Stimulated activated naive B cell treated with anti-CD40 and anti-IgM and Interleukin-4, amounts not matched to agents 10 μg/mL and 1 μg/mL and 100 μg/mL, for 72 hours (primary cell): Measurements from ENCODE around the gene ADH5.
A peak's percentile ranks its signal among the peaks of the same experiment; 100 is the strongest.
"Not testable (repeated sequence)": the region's sequence is repeated elsewhere in the genome, so short reads cannot be mapped to it uniquely, and the experiment has no call there.

Experiments
- ATAC-seq, 2 donors: fragments of 150-1000 bp; cut with Tn5 transposase; replicated peaks; 2 replicates each; pipeline ENCODE4 v1.10.0; 2021; ENCODE audit warnings: moderate library complexity in 1 of 2
- DNase-seq: peaks from one replicate; pipeline ENCODE4 v3.0.0; 2021
- H3K27ac Mint-ChIP-seq: one replicate; pipeline ENCODE4 v1.8.0; 2022; ENCODE audit warnings: mild to moderate bottlenecking, mixed read lengths
- H3K27me3 Mint-ChIP-seq, 2 donors: one replicate each; pipeline ENCODE4 v1.8.0; 2022; ENCODE audit warnings: mixed read lengths in 2 of 2
- H3K36me3 Mint-ChIP-seq, 2 donors: one replicate each; pipeline ENCODE4 v1.8.0; 2022; ENCODE audit warnings: mixed read lengths in 2 of 2, mild to moderate bottlenecking in 1 of 2
- H3K4me1 Mint-ChIP-seq, 2 donors: one replicate each; pipeline ENCODE4 v1.8.0; 2022; ENCODE audit warnings: mixed read lengths in 2 of 2, mild to moderate bottlenecking in 1 of 2
- H3K4me3 Mint-ChIP-seq, 2 donors: one replicate each; pipeline ENCODE4 v1.8.0; 2022; ENCODE audit warnings: mild to moderate bottlenecking in 2 of 2, mixed read lengths in 2 of 2, moderate library complexity in 1 of 2
- H3K9me3 Mint-ChIP-seq, 2 donors: one replicate each; pipeline ENCODE4 v1.8.0; 2022; ENCODE audit warnings: mixed read lengths in 2 of 2, mild to moderate bottlenecking in 1 of 2

ADH5 gene

DNA sequence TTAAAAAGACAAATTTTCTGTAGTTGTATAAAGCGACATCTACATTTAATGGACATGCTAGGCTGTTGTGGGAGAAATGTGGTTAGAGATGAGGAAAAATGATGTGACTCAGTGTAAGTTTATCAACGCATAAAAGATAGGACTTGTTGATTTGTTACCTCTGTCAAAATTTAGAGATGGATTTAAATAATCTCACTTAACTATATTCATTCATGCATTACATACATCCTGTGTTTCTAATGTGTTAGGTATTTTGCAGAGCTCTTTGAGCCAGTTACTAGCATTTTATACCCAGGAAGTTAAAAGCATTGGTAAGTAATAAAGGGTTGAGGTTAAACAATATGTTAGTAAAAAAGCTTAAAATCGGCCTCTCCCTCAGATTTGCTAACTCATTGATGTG, 58.7 kb downstream of the ADH5 start:
- Mint-ChIP-seq H3K4me1 (peaks cover 27 to 51% of the 10 kb centered on the region in 2 donors), H3K27ac (peak overlapping the region; percentile 65), H3K36me3 (peaks cover 13 to 23% of the 10 kb centered on the region in 2 donors), H3K27me3 (no peaks in the 10 kb centered on the region), H3K9me3 (no peaks in the 10 kb centered on the region), H3K4me3 (no peak overlapping the region)
- no peak for ATAC-seq
- no peak for DNase-seq

DNA sequence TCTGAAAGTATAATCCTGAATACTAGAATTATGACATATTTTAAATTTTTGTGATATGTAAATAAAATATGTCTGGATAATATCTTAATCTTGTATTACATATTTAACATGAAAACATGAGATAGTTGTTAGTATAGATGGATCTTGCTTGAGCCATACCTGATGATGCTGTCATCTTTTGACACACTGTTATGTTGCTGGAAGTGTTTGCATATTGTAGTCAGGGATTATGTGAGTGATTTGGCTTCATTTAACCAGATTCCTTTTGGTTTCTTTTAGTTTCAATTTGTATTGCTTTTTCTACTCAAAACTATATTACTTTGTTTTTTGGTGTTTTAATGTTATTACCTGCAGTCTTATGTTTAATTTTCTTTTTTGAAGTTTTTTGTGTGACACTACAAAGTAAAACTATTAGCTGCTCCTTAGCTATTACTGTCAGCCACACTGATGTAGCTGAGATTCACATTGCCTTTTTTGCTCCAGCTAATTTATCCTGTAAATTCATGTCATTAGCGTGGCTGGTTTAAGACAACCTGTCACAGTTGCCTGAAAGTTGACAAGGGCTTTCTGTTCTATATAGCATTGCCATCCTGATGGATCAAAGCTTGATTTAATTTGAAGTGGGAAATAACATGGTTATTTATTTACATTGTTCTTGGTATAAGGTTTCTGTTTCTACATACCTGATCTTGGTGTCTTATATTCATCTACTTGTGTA, 59.4 kb downstream of the ADH5 start:
- Mint-ChIP-seq H3K36me3 (peaks cover 10 to 23% of the 10 kb centered on the region in 2 donors), H3K4me3 (no peak overlapping the region), H3K27me3 (no peaks in the 10 kb centered on the region), H3K27ac (peak overlapping the region; percentile 65), H3K4me1 (peaks cover 33 to 57% of the 10 kb centered on the region in 2 donors), H3K9me3 (no peaks in the 10 kb centered on the region)
- DNase-seq = no peak
- ATAC-seq = no peak

DNA sequence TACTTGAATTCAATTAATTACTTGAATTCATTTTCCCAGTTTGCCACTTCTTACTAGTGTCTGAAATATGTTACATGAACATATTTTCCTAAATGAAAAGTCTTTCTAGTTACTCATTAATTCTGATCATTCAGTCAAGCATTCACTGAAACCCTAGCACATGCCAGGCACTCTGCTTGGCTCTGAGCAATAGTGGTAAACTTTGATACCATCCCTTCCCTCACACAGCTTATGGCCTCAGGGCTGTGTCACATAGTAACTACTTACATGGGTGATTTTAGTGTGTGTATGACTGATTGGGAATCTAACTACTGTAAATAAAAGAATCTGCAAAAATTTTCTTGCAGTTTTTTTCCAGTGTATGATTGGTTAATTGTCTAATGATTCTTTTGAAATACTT, 60.4 kb downstream of the ADH5 start:
- Mint-ChIP-seq H3K4me1 (peaks cover 39 to 67% of the 10 kb centered on the region in 2 donors), H3K9me3 (peaks cover 0 to 1% of the 10 kb centered on the region in 2 donors), H3K27me3 (no peaks in the 10 kb centered on the region), H3K36me3 (peaks cover 3 to 17% of the 10 kb centered on the region in 2 donors), H3K27ac (no peak overlapping the region), H3K4me3 (no peak overlapping the region)
- no peak for DNase-seq
- peak; percentile 86 to 92 for ATAC-seq

- Mint-ChIP-seq H3K27me3 (no peaks in the 10 kb centered on the region), H3K27ac (no peak overlapping the region), H3K36me3 (peaks cover 7 to 24% of the 10 kb centered on the region in 2 donors), H3K4me1 (peaks cover 43 to 76% of the 10 kb centered on the region in 2 donors), H3K9me3 (peaks cover 0 to 1% of the 10 kb centered on the region in 2 donors), H3K4me3 (no peak overlapping the region)
- DNase-seq (no peak), ATAC-seq (no peak)
Measured at GRCh38 chr4:99027304-99027703, 61.3 kb downstream of the ADH5 start.

- H3K27me3 Mint-ChIP-seq = no peaks in the 10 kb centered on the region
- H3K4me1 Mint-ChIP-seq = peaks cover 51 to 85% of the 10 kb centered on the region in 2 donors
- peaks cover 22 to 37% of the 10 kb centered on the region in 2 donors for H3K36me3 Mint-ChIP-seq
- no peak overlapping the region for H3K4me3 Mint-ChIP-seq
- H3K27ac Mint-ChIP-seq = no peak overlapping the region
- no peak for ATAC-seq
- DNase-seq = no peak
- peaks cover 8 to 9% of the 10 kb centered on the region in 2 donors for H3K9me3 Mint-ChIP-seq
Measured at GRCh38 chr4:99025506-99025905, 63.1 kb downstream of the ADH5 start.

- DNase-seq (no peak), ATAC-seq (no peak)
- Mint-ChIP-seq H3K27me3 (no peaks in the 10 kb centered on the region), H3K9me3 (peaks cover 9% of the 10 kb centered on the region in 2 donors), H3K27ac (peak overlapping the region; percentile 27), H3K4me3 (no peak overlapping the region), H3K4me1 (peaks cover 44 to 77% of the 10 kb centered on the region in 2 donors), H3K36me3 (peaks cover 27 to 39% of the 10 kb centered on the region in 2 donors)
Measured at GRCh38 chr4:99024481-99025275, 63.9 kb downstream of the ADH5 start.

GRCh38 chr4:99023800-99024251, 64.8 kb downstream of the ADH5 start:
- not testable (repeated sequence) for H3K4me3 Mint-ChIP-seq, H3K27me3 Mint-ChIP-seq, DNase-seq
- H3K4me1 Mint-ChIP-seq = peaks cover 40 to 70% of the 10 kb centered on the region in 2 donors
- peaks cover 30 to 40% of the 10 kb centered on the region in 2 donors for H3K36me3 Mint-ChIP-seq
- peak in 1 of 2 donors; percentile 60 for ATAC-seq
- peak overlapping the region; percentile 56 for H3K27ac Mint-ChIP-seq
- peaks cover 12 to 13% of the 10 kb centered on the region in 2 donors for H3K9me3 Mint-ChIP-seq

GRCh38 chr4:99022566-99022965, 66.0 kb downstream of the ADH5 start:
- H3K27me3 Mint-ChIP-seq = no peaks in the 10 kb centered on the region
- H3K36me3 Mint-ChIP-seq = peaks cover 32 to 42% of the 10 kb centered on the region in 2 donors
- H3K27ac Mint-ChIP-seq = no peak overlapping the region
- DNase-seq (no peak), ATAC-seq (no peak)
- peaks cover 12 to 13% of the 10 kb centered on the region in 2 donors for H3K9me3 Mint-ChIP-seq
- H3K4me1 Mint-ChIP-seq = peaks cover 41 to 65% of the 10 kb centered on the region in 2 donors
- no peak overlapping the region for H3K4me3 Mint-ChIP-seq

DNA sequence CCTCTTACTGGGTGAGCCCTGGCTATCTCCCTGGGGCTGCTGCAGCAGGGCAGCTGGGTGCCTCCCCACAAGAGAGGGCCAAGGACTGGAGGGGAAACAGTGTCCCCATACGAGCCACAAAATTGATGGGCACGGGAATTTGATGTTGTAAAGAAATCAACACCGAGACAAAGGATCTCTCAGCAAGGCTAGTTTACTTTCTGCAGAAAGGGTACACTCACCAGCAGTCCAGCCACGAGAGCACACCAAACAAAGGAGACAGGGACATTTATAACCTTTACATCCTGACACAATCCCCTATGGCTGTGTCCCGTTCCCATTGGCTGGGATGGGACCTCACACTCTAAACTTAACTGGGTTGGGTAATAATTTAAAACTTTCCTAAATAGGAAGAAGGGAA, 67.2 kb downstream of the ADH5 start:
- H3K27me3 Mint-ChIP-seq = no peaks in the 10 kb centered on the region
- ATAC-seq = no peak
- peak overlapping the region; percentile 43 for H3K27ac Mint-ChIP-seq
- H3K4me1 Mint-ChIP-seq = peaks cover 35 to 62% of the 10 kb centered on the region in 2 donors
- no peak for DNase-seq
- H3K4me3 Mint-ChIP-seq = no peak overlapping the region
- peaks cover 12 to 13% of the 10 kb centered on the region in 2 donors for H3K9me3 Mint-ChIP-seq
- peaks cover 32 to 46% of the 10 kb centered on the region in 2 donors for H3K36me3 Mint-ChIP-seq
